NT2/D1 (cell line): ENCODE measurements around the gene YIPF5.

Experiments used
- SUZ12 ChIP-seq: IDR thresholded peaks from 2 replicates; pipeline ENCODE4 v1.6.1; 2011; ENCODE audit not compliant: insufficient read length, insufficient read depth; ENCODE audit errors: extremely low read depth
- YY1 ChIP-seq: IDR thresholded peaks from 2 replicates; pipeline ENCODE4 v1.6.1; 2011; ENCODE audit not compliant: insufficient read length, insufficient read depth
- ZNF274 ChIP-seq: IDR thresholded peaks from 2 replicates; pipeline ENCODE4 v1.6.1; 2011; ENCODE audit warnings: mild to moderate bottlenecking, low read depth, low read length

DNA sequence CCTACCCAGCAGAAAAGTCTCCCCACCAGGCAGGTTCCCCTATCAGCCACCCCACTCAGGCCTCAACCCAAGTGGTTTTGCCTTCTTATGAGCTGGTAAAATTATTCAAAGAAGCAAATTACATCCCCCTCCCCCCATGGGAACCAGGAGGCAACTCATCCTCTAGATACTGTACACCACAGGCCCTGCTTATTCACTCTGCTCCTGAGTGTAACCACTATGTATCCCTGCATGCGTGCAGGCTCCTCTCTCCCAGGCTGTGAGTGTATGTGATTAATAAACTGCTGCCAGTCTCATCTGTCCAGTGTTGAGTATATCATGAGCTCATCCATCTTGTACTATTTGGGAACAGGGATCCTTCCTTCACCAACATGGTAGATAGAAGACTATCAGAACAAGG is 8.8 kb upstream of the YIPF5 start:
- TF ChIP-seq YY1 (no peak), ZNF274 (no peak), SUZ12 (no peak)
